HepG2 (cell line): ENCODE data around the gene ZCCHC3. TPM values are rescaled to one million over a fixed set of nuclear protein-coding genes. Genes with fewer than 3 reads are reported as not detected.

Source experiments
- ATF4 ChIP-seq, 2 experiments: fragments of 450-650 bp in 1 of 2; sonication (generic) in 1 of 2; formaldehyde crosslinking; IDR thresholded peaks; 2 replicates each; pipeline versions ENCODE4 v1.5.0 to v1.8.0; 2020 to 2022; ENCODE audit warnings: mild to moderate bottlenecking in 1 of 2, missing genetic modification reagents in 1 of 2
- DDIT3 ChIP-seq: sonication (generic); formaldehyde crosslinking; IDR thresholded peaks from 2 replicates; pipeline ENCODE4 v1.4.0; 2020; ENCODE audit warnings: mild to moderate bottlenecking, missing genetic modification reagents
- HMG20A ChIP-seq: IDR thresholded peaks from 2 replicates; pipeline ENCODE4 v1.6.1; 2016; ENCODE audit warnings: borderline replicate concordance
- NFYB ChIP-seq: sonication (generic); formaldehyde crosslinking; IDR thresholded peaks from 2 replicates; pipeline ENCODE4 v1.4.0; 2020; ENCODE audit warnings: missing genetic modification reagents
- ONECUT2 ChIP-seq: sonication (generic); formaldehyde crosslinking; IDR thresholded peaks from 2 replicates; pipeline ENCODE4 v1.4.0; 2020; ENCODE audit warnings: missing genetic modification reagents
- PHB2 ChIP-seq: fragments of 450-650 bp; IDR thresholded peaks from 2 replicates; pipeline ENCODE4 v1.6.1; 2018; ENCODE audit not compliant: partially characterized antibody
- POLR2AphosphoS2 ChIP-seq: IDR thresholded peaks from 2 replicates; pipeline ENCODE4 v1.6.1; 2011; ENCODE audit warnings: low read depth, low read length, improper control_type of control experiment
- PRDM10 ChIP-seq: sonication (generic); formaldehyde crosslinking; IDR thresholded peaks from 2 replicates; pipeline ENCODE4 v1.4.0; 2020; ENCODE audit warnings: low read depth, missing genetic modification reagents
- RELA ChIP-seq: sonication (generic); formaldehyde crosslinking; IDR thresholded peaks from 2 replicates; pipeline ENCODE4 v1.4.0; 2020; ENCODE audit warnings: missing genetic modification reagents
- SP1 ChIP-seq, 2 experiments: fragments of 450-650 bp in 1 of 2; sonication (generic) in 1 of 2; formaldehyde crosslinking in 1 of 2; IDR thresholded peaks; 2 replicates each; pipeline versions ENCODE4 v1.4.0 to v1.6.1; 2016 to 2020; ENCODE audit warnings: missing genetic modification reagents in 1 of 2
- TEF ChIP-seq: sonication (generic); formaldehyde crosslinking; IDR thresholded peaks from 2 replicates; pipeline ENCODE4 v1.5.0; 2020; ENCODE audit warnings: missing genetic modification reagents
- TMF1 ChIP-seq: sonication (generic); formaldehyde crosslinking; IDR thresholded peaks from 2 replicates; pipeline ENCODE4 v1.8.1; 2022; ENCODE audit warnings: low read depth, missing genetic modification reagents
- TP53 ChIP-seq: sonication (generic); formaldehyde crosslinking; conservative IDR thresholded peaks from 2 replicates; pipeline ENCODE4 v1.4.0; 2020; ENCODE audit warnings: missing genetic modification reagents
- UBTF ChIP-seq: sonication (generic); formaldehyde crosslinking; IDR thresholded peaks from 2 replicates; pipeline ENCODE4 v1.4.0; 2020; ENCODE audit warnings: mild to moderate bottlenecking, missing genetic modification reagents
- ZNF512B ChIP-seq: sonication (generic); formaldehyde crosslinking; IDR thresholded peaks from 2 replicates; pipeline ENCODE4 v1.5.1; 2020; ENCODE audit warnings: missing genetic modification reagents, mild to moderate bottlenecking, borderline replicate concordance
- ZNF569 ChIP-seq: sonication (generic); formaldehyde crosslinking; IDR thresholded peaks from 2 replicates; pipeline ENCODE4 v1.5.0; 2020; ENCODE audit warnings: mild to moderate bottlenecking, missing genetic modification reagents, moderate library complexity, borderline replicate concordance
- ZNF605 ChIP-seq: sonication (generic); formaldehyde crosslinking; IDR thresholded peaks from 2 replicates; pipeline ENCODE4 v1.8.0; 2022; ENCODE audit warnings: mild to moderate bottlenecking, missing genetic modification reagents
- polyA plus RNA-seq, 8 experiments: library from polyadenylated mRNA; depleted of rRNA in 3 of 8; stranded (reverse) in 7 of 8; unstranded in 1 of 8; fragments of >200 nt; fragmentation: Illumina TruSeq in 4 of 8; extraction: Trizol in 4 of 8; gene quantifications; 2 replicates each; pipeline versions ENCODE4 v1.2.1 to v1.2.3, GENCODE V29; 2011 to 2016; ENCODE audit warnings: low read depth in 4 of 8, missing spikeins in 1 of 8, mixed read lengths in 1 of 8; ENCODE audit not compliant: insufficient read depth in 1 of 8
- total RNA-seq, 5 experiments: library from RNA; depleted of rRNA; stranded (reverse); fragments of >200 nt; fragmentation: Illumina TruSeq; extraction: Trizol; gene quantifications; 2 replicates each; pipeline ENCODE4 v1.2.3, GENCODE V29; 2016; ENCODE audit warnings: low read depth in 1 of 5

Gene ZCCHC3
- total and polyA plus RNA-seq, 2 of the 13 experiments (the other 11 are each of a cell fraction or from before 2014, with no cell fraction given), result 46.6 to 63.0 TPM

GRCh38 chr20:309841-310644, 12.7 kb downstream of the ZCCHC3 start (continued):
- TF ChIP-seq ZNF605 (CRISPR knock-in tag) (0 out of 2 replicates have a peak, but pooled peaks have one; percentile 28), POLR2AphosphoS2 (no peak), HMG20A (CRISPR knock-in tag) (no peak), PHB2 (no peak), SP1 (IDR thresholded peaks at IDR 0.05) (no peak), SP1 (CRISPR knock-in tag; IDR thresholded peaks at IDR 0.05) (peak; percentile 73), ZNF569 (CRISPR knock-in tag) (no peak), TP53 (CRISPR knock-in tag) (no peak), UBTF (peak; percentile 30; the same call in 1 of the 2 replicates), DDIT3 (CRISPR knock-in tag) (no peak), TEF (CRISPR knock-in tag) (no peak), ZNF512B (CRISPR knock-in tag) (no peak), NFYB (CRISPR knock-in tag) (peak; percentile 85), RELA (peak; percentile 74; the same call in 1 of the 2 replicates), PRDM10 (CRISPR knock-in tag) (peak; percentile 33; the same call in 1 of the 2 replicates), ATF4 (CRISPR knock-in tag; IDR thresholded peaks at IDR 0.05) (no peak), ONECUT2 (CRISPR knock-in tag) (peak; percentile 25; the same call in 1 of the 2 replicates), TMF1 (CRISPR knock-in tag) (0 out of 2 replicates have a peak, but pooled peaks have one; percentile 39)
